ENCODE data around the gene CMSS1.

Gene CMSS1

DNA sequence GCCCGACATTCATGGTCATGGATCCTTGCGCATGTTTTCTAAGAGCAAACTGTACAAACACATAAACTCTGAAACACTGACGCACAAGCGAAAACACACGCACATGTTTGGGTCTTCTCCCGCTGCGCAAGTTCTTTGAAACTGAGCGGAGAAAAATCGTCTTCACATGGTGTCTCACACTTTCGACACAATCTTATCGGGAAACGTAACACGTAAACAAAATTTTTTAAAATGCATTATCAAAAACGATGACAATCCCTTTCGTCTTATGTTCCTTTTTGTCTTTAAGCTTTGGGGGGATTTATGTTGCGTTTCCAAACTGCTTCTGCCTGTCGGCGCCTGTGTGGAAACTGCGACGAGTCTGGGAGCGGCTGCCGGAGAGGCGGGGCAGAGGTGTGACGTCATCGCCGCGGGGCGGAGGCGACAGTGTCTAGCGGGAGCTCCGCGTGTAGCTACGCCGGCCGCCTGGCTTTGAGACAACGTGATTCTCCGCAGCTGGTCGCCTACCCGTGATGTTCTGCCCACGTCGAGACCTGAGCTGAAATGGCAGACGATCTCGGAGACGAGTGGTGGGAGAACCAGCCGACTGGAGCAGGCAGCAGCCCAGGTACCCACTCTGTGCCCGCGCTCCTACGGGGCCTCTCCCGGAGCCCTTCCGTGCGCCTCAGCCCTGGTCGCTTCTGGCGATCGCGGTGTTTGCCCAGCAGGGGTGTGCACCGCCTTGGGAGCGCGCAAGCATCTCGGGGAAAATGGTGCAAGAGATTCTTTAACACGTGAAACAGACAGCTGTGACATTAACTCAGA is at the start of gene CMSS1:
CMSS1 (plus strand) TSS at position 426 of the 804 bp plus-strand sequence.
- TF ChIP-seq, protein P1, sequence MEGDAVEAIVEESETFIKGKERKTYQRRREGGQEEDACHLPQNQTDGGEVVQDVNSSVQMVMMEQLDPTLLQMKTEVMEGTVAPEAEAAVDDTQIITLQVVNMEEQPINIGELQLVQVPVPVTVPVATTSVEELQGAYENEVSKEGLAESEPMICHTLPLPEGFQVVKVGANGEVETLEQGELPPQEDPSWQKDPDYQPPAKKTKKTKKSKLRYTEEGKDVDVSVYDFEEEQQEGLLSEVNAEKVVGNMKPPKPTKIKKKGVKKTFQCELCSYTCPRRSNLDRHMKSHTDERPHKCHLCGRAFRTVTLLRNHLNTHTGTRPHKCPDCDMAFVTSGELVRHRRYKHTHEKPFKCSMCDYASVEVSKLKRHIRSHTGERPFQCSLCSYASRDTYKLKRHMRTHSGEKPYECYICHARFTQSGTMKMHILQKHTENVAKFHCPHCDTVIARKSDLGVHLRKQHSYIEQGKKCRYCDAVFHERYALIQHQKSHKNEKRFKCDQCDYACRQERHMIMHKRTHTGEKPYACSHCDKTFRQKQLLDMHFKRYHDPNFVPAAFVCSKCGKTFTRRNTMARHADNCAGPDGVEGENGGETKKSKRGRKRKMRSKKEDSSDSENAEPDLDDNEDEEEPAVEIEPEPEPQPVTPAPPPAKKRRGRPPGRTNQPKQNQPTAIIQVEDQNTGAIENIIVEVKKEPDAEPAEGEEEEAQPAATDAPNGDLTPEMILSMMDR (IDR thresholded peaks at IDR 0.05; ENCODE audit: control extremely low read depth, extremely low read depth, low read depth, missing control alignments) = no peak

DNA sequence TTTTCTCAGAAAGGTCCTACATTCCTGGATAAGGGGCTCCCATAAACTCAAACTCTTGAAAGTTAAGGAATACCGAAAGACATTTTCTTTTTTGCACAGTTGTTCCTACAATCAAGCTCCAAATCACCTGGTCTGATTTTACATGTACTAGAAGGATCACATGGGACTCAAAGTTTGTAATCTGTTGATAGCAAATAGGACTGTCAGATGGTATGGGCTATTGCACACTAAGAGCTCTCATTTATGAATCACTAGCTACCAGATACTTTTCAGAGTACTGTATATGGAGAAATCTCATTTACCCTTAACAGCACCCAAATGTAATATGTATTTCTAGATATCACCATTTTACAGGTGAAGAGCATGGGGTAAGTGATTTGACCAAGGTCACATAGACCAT is 49.5 kb upstream of the CMSS1 start:
- ChIA-PET CTCF (interaction anchor here (0.9 to 2.7 kb wide), 7 partner anchors 9 to 951 kb away, joined by 3 to 17 read pairs (median 4); no protein-coding TSS in a partner anchor), POLR2A (no interaction called here)
- no peak for DNase-seq (ENCODE audit: extremely low spot score)
- TF ChIP-seq, protein P1 (IDR thresholded peaks at IDR 0.05; ENCODE audit: control extremely low read depth, extremely low read depth, low read depth, missing control alignments) = no peak

More for the DNA sequence above, at the start of gene CMSS1:
- peak; percentile 92 for DNase-seq (ENCODE audit: extremely low spot score)
- ChIA-PET CTCF (interaction anchor here (0.9 to 7.9 kb wide), 8 partner anchors 9 to 436 kb away, joined by 3 to 76 read pairs (median 4); no protein-coding TSS in a partner anchor), POLR2A (interaction anchor here (0.6 kb wide), 3 partner anchors 14 to 916 kb away, joined by 3 to 7 read pairs (median 5); partner anchors contain the start of gene DCBLD2)

DNA sequence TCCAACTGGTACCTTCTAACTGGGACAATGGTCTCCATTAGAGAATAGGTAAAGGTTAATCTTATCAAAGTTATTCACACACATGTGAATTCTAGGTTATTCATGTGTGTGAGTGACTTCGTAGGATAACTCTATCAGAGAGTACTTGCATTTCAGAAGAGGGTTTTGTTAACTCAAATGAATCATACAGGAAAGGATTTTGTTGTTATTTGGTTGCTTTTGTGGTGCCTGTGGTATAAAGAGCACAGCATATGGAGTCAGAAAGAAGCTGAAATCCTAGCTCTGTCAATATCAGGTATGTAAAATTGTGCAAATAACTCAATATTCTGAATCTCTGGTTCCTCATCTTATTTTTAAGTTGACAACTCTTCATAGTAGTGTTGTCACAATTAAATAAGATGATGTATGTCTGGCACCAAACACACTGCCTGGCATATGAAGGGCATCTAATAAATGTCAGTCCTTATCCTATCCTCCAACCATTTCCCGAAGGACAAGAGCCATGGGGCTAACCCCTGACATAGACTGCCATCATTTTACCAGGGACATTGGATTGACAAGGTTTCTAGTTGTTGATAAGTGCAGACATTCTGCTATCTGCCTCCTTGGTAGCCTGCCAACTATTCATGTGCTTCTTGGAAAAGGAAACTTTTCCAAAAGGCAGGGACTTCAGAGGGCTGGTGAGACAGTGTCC is 48.7 kb upstream of the CMSS1 start:
- no peak for DNase-seq (ENCODE audit: extremely low spot score)
- TF ChIP-seq, protein P1 (IDR thresholded peaks at IDR 0.05; ENCODE audit: control extremely low read depth, extremely low read depth, low read depth, missing control alignments) = no peak
- CTCF ChIA-PET = interaction anchor here (0.9 to 2.7 kb wide), 6 partner anchors 8 to 952 kb away, joined by 3 to 17 read pairs (median 4); no protein-coding TSS in a partner anchor
- POLR2A ChIA-PET = no interaction called here

DNA sequence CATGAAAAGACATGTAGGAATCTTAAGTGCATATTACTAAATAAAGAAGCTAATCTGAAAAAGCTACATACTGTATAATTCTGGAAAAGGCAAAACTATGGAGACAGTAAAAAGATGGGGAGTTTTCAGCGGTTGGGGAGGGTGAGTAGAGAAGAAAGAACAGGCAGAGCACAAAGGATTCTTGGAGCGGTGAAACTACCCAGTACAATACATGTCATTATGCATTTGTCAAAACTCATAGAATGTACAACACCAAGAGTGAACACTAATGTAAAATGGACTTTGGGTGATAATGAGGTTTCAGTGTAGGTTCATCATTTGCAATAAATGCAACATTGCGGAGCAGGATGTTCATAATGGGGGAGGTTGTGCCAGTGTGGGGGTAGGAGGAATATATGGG is 45.5 kb upstream of the CMSS1 start:
- no peak for DNase-seq (ENCODE audit: extremely low spot score)
- POLR2A ChIA-PET = no interaction called here
- TF ChIP-seq, protein P1 (IDR thresholded peaks at IDR 0.05; ENCODE audit: control extremely low read depth, extremely low read depth, low read depth, missing control alignments) = no peak
- CTCF ChIA-PET = interaction anchor here (1.5 kb wide), 1 partner anchor 12 kb away, joined by 4 read pairs; no protein-coding TSS in a partner anchor

DNA sequence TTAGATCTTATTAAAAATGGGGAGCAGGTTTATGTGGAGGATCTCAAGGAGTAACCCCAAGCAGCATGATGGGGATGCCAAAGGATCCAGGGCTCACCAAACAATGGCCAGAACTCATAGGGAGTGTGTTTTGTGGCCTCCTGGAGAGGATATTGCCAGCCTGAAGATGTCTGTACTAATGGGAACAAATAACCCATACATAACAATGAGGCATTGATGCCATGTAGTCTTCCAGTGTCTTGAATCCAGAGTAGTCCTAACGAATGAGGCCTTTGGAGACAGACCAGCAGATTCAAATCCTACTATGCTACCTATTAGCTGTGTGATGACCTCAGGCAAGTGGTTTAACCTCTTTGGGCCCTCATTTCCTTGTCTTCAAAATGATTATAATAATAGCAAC is 45.0 kb upstream of the CMSS1 start:
- TF ChIP-seq, protein P1 (IDR thresholded peaks at IDR 0.05; ENCODE audit: control extremely low read depth, extremely low read depth, low read depth, missing control alignments) = no peak
- POLR2A ChIA-PET = no interaction called here
- CTCF ChIA-PET = no interaction called here
- DNase-seq (ENCODE audit: extremely low spot score) = no peak

DNA sequence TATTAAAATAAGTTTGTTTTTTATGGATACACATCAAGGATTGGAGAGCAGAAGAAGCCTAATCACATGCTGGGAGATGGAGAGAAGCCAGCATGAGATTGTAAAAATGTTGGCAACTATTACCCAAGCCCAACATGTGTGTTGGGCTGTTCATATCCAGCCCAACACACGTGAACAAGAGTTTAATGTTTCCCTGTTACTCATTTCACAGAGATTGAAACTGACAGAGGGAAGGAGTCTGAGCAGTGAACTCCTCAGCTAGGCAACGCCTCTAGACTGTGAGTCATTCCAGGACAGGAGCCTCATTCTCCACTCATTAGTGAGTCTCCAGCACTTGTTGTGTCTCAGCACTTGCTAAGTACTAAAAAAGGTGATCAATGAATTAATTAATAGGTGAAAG is 43.2 kb upstream of the CMSS1 start:
- ChIA-PET POLR2A (no interaction called here), CTCF (no interaction called here)
- peak; percentile 18 for DNase-seq (ENCODE audit: extremely low spot score)
- TF ChIP-seq, protein P1 (IDR thresholded peaks at IDR 0.05; ENCODE audit: control extremely low read depth, extremely low read depth, low read depth, missing control alignments) = no peak
